Suprapubic skin (tissue), 4 donors: Measurements from ENCODE around the gene BBS2. TPM values are rescaled to one million over a fixed set of nuclear protein-coding genes. Genes with fewer than 3 reads are reported as not detected.
"Not testable (repeated sequence)": the region's sequence is repeated elsewhere in the genome, so short reads cannot be mapped to it uniquely, and the experiment has no call there.

ENCODE experiments used
- DNase-seq, 2 donors: peaks; one replicate each; pipeline ENCODE4 v3.0.0-alpha.2; 2019; ENCODE audit warnings: low spot score in 2 of 2
- H3K27ac ChIP-seq: fragments of 200-600 bp; sonication (generic); one replicate; pipeline ENCODE4 v1.5.1; 2019
- H3K27me3 ChIP-seq: fragments of 200-600 bp; sonication (generic); one replicate; pipeline ENCODE4 v1.5.1; 2019
- H3K36me3 ChIP-seq: fragments of 200-600 bp; sonication (generic); one replicate; pipeline ENCODE4 v1.5.1; 2019
- H3K4me1 ChIP-seq: fragments of 200-600 bp; sonication (generic); one replicate; pipeline ENCODE4 v1.5.1; 2019
- H3K4me3 ChIP-seq: fragments of 200-600 bp; sonication (generic); one replicate; pipeline ENCODE4 v1.5.1; 2019; ENCODE audit warnings: mild to moderate bottlenecking
- H3K9me3 ChIP-seq: fragments of 200-600 bp; sonication (generic); one replicate; pipeline ENCODE4 v1.5.1; 2019
- EP300 ChIP-seq: sonication (generic); formaldehyde crosslinking; IDR thresholded peaks from one replicate; pipeline ENCODE4 v1.6.1; 2017; ENCODE audit warnings: antibody characterized with exemption
- POLR2A ChIP-seq, 2 donors: fragments of 450-650 bp; IDR thresholded peaks; one replicate each; pipeline ENCODE4 v1.6.1; 2017; ENCODE audit warnings: antibody characterized with exemption in 2 of 2, mild to moderate bottlenecking in 2 of 2, moderate library complexity in 2 of 2
- POLR2AphosphoS5 ChIP-seq, 3 donors: sonication (generic); formaldehyde crosslinking; IDR thresholded peaks; one replicate each; pipeline ENCODE4 v1.6.1; 2017; ENCODE audit warnings: antibody characterized with exemption in 3 of 3
- WGBS: methylation state at CpG from one replicate; pipeline ENCODE4 v1.1.5; 2018; 5-methylcytosine and 5-hydroxymethylcytosine counted together
- total RNA-seq, 4 donors: library from RNA; depleted of rRNA; stranded (reverse); fragments of >200 nt; gene quantifications; one replicate each; pipeline ENCODE4 v1.1.0, GENCODE V29; 2016
- TF ChIP-seq, protein P1 (sequence below), 2 donors: fragments of 200-600 bp in 1 of 2; fragments of 450-650 bp in 1 of 2; sonication (generic) in 1 of 2; IDR thresholded peaks; one replicate each; pipeline ENCODE4 v1.5.1; 2016 to 2019; ENCODE audit warnings: antibody characterized with exemption in 2 of 2, mild to moderate bottlenecking in 1 of 2, moderate library complexity in 1 of 2

The BBS2 gene
- total RNA-seq, 4 donors from 2014 or later, result 79.2 to 237 (median 99.2) TPM

DNA sequence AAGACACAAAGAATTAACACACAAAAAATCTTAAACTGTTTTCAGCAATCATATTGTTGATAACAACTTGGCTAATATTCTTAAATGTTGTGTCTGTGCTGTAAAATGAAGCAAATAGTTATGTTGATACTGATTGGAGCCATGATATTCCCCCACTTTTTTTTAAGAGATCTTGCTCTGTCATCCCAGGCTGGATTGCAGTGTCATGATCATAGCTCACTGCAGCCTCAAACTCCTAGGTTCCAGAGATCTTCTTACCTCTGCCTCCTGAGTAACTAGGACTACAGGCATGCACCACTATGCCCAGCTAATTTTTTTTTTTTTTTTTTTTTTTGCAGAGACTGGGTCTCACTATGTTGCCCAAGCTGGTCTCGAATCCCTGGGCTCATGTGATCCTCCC lies 26.0 kb downstream of the BBS2 start:
- no peaks in the 10 kb centered on the region for H3K4me1 ChIP-seq
- H3K36me3 ChIP-seq, result peaks cover 45% of the 10 kb centered on the region
- no peak overlapping the region for H3K4me3 ChIP-seq
- no peak for DNase-seq
- H3K27me3 ChIP-seq, result no peaks in the 10 kb centered on the region
- 96% methylated on average over 1 of the region's 1 CpG for WGBS
- no peak overlapping the region for H3K27ac ChIP-seq
- H3K9me3 ChIP-seq, result no peaks in the 10 kb centered on the region
- TF ChIP-seq EP300, result no peak
- TF ChIP-seq, protein P1, sequence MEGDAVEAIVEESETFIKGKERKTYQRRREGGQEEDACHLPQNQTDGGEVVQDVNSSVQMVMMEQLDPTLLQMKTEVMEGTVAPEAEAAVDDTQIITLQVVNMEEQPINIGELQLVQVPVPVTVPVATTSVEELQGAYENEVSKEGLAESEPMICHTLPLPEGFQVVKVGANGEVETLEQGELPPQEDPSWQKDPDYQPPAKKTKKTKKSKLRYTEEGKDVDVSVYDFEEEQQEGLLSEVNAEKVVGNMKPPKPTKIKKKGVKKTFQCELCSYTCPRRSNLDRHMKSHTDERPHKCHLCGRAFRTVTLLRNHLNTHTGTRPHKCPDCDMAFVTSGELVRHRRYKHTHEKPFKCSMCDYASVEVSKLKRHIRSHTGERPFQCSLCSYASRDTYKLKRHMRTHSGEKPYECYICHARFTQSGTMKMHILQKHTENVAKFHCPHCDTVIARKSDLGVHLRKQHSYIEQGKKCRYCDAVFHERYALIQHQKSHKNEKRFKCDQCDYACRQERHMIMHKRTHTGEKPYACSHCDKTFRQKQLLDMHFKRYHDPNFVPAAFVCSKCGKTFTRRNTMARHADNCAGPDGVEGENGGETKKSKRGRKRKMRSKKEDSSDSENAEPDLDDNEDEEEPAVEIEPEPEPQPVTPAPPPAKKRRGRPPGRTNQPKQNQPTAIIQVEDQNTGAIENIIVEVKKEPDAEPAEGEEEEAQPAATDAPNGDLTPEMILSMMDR (IDR thresholded peaks at IDR 0.05), result no peak
- TF ChIP-seq POLR2A (IDR thresholded peaks at IDR 0.05), result no peak
- no peak for TF ChIP-seq POLR2AphosphoS5 (IDR thresholded peaks at IDR 0.05)

DNA sequence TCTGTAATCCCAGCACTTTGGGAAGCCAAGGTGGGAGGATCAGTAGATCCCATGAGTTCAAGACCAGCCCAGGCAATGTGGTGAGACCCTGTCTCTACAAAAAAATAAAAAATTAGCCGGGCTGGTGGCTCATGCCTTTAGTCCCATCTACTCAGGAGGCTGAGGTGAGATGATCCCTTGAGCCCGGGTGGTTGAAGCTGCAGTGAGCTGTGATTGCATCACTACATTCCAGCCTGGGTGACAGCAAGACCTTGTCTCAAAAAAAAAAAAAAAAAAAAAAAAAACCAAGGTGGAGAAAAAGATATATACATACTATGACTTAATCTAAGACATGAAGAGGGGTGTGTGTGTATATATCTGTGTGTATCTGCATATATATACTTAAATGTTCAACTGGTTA lies 26.7 kb downstream of the BBS2 start:
- no peak overlapping the region for H3K4me3 ChIP-seq
- TF ChIP-seq POLR2AphosphoS5 (IDR thresholded peaks at IDR 0.05) (no peak), POLR2A (IDR thresholded peaks at IDR 0.05) (no peak), EP300 (no peak)
- H3K27ac ChIP-seq, result no peak overlapping the region
- H3K27me3 ChIP-seq, result no peaks in the 10 kb centered on the region
- H3K4me1 ChIP-seq, result no peaks in the 10 kb centered on the region
- H3K36me3 ChIP-seq, result peaks cover 38% of the 10 kb centered on the region
- H3K9me3 ChIP-seq, result no peaks in the 10 kb centered on the region
- WGBS, result 79% methylated on average over 2 of the region's 2 CpGs
- no peak for DNase-seq

DNA sequence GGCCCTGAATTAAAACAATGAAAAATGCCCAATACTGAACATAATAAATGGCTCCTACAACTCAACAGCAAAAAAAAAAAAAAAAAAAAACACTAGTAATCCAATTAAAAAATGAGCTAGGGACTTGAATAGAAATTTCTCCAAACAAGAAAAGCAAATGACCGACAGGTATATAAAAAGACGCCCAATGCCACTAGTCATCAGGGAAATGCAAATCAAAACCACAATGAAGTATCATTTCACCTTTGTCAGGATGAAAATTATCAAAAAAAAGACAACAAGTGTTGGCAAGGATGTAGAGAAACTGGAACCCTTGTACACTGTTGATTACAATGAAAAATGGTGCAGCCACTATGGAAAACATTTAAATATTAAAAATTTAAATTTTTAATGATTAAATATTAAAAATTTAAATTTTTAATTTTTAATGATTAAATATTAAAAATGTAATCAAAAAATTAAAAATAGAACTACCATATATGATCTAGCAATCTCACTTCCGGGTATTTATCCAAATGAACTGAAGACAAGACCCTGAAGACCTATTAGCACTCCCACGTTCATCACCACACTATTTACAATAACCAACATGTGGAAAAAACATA lies 28.1 kb downstream of the BBS2 start:
- Histone ChIP-seq H3K36me3 (peaks cover 25% of the 10 kb centered on the region), H3K4me1 (no peaks in the 10 kb centered on the region), H3K27ac (no peak overlapping the region), H3K9me3 (no peaks in the 10 kb centered on the region), H3K27me3 (no peaks in the 10 kb centered on the region), H3K4me3 (no peak overlapping the region)
- no peak for TF ChIP-seq POLR2A (IDR thresholded peaks at IDR 0.05)
- TF ChIP-seq, protein P1 (IDR thresholded peaks at IDR 0.05), result no peak
- no peak for TF ChIP-seq EP300
- no peak for TF ChIP-seq POLR2AphosphoS5 (IDR thresholded peaks at IDR 0.05)
- 94% methylated on average over 4 of the region's 4 CpGs for WGBS
- no peak for DNase-seq

DNA sequence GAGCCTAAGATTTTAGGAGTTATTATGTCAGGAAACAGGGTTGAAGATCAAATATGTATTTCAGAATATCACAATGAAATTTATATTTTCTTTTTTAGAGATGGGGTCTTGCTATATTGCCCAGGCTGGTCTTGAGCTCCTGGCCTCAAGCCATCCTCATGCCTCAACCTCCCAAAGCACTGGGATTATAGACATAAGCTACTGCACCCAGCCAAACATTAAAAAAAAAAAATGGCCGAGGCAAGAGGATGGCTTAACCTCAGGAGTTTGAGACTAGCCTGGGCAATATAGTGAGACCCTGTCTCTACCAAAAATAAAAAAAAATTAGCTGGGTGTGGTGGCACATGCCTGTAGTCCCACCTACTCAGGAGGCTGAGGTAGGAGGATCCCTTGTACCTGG lies 31.0 kb downstream of the BBS2 start:
- not testable (repeated sequence) for H3K4me3 ChIP-seq, H3K27me3 ChIP-seq, H3K27ac ChIP-seq, H3K4me1 ChIP-seq, H3K9me3 ChIP-seq, DNase-seq
- WGBS, result 96% methylated on average over 1 of the region's 1 CpG
- H3K36me3 ChIP-seq, result peaks cover 25% of the 10 kb centered on the region

DNA sequence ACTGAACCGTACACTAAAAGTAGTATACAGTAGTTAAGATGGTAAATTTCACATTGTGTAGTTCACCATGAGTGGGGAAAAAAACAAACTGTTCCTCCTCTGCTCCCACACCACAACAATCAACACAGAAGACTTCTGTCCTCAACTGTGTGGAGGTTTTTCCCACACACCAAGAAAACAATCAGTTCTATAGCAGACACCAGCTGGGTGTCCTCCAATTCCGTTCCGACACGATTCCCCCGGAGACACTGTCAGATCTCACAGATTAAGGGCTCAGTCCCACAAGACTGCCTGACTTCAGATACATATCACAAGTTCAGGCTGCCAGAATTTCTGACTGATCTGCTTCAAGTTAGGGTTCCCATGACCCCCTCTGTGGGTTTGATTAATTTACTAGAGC lies 31.8 kb downstream of the BBS2 start:
- no peak overlapping the region for H3K27ac ChIP-seq
- WGBS, result 48% methylated on average over 5 of the region's 5 CpGs
- TF ChIP-seq, protein P1 (IDR thresholded peaks at IDR 0.05), result no peak
- TF ChIP-seq POLR2AphosphoS5 (IDR thresholded peaks at IDR 0.05) (no peak), POLR2A (IDR thresholded peaks at IDR 0.05) (no peak), EP300 (no peak)
- H3K4me1 ChIP-seq, result no peaks in the 10 kb centered on the region
- DNase-seq, result no peak
- H3K27me3 ChIP-seq, result no peaks in the 10 kb centered on the region
- peaks cover 33% of the 10 kb centered on the region for H3K36me3 ChIP-seq
- no peak overlapping the region for H3K4me3 ChIP-seq
- H3K9me3 ChIP-seq, result no peaks in the 10 kb centered on the region

DNA sequence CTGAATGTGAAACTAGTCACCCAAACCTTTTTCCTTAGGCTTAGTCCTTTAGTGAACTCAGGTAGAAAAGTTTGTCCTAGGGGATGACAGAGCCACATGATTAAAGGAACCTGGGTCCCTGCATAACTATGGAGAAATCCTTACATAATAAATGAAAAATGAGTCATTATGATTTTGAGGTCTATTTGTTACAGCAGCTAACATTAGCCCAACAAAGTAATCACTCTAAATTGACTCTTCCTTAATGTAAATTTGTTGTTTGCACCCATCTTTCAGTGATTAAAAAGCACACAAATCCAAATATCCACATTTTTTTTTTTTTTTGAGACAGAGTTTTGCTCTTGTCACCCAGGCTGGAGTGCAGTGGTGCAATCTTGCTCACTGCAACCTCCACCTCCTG lies 36.4 kb downstream of the BBS2 start:
- no peak overlapping the region for H3K27ac ChIP-seq
- no peak overlapping the region for H3K4me3 ChIP-seq
- H3K9me3 ChIP-seq, result no peaks in the 10 kb centered on the region
- no peak for DNase-seq
- no peaks in the 10 kb centered on the region for H3K4me1 ChIP-seq
- no peaks in the 10 kb centered on the region for H3K27me3 ChIP-seq
- H3K36me3 ChIP-seq, result peaks cover 65% of the 10 kb centered on the region
- no peak for TF ChIP-seq POLR2AphosphoS5 (IDR thresholded peaks at IDR 0.05)
- TF ChIP-seq, protein P1 (IDR thresholded peaks at IDR 0.05), result no peak
- TF ChIP-seq POLR2A (IDR thresholded peaks at IDR 0.05), result no peak
- no peak for TF ChIP-seq EP300
